GM19193 (cell line): ENCODE data around the gene NUFIP1.

Experiments
- POLR2A ChIP-seq: IDR thresholded peaks from 4 replicates; pipeline ENCODE4 v1.6.1; 2011; ENCODE audit not compliant: insufficient read depth, insufficient read length; ENCODE audit errors: extremely low read depth

NUFIP1 gene

GRCh38 chr13:44908712-44909111 is 80.6 kb downstream of the NUFIP1 start:
- TF ChIP-seq POLR2A: no peak

- no peak for TF ChIP-seq POLR2A
Measured at GRCh38 chr13:44908266-44908665, 81.0 kb downstream of the NUFIP1 start.

GRCh38 chr13:44906713-44907112 is 82.6 kb downstream of the NUFIP1 start:
- TF ChIP-seq POLR2A: no peak

GRCh38 chr13:44906230-44906629 is 83.0 kb downstream of the NUFIP1 start:
- no peak for TF ChIP-seq POLR2A

GRCh38 chr13:44905556-44905955 is 83.7 kb downstream of the NUFIP1 start:
- TF ChIP-seq POLR2A: no peak

GRCh38 chr13:44904967-44905366 is 84.3 kb downstream of the NUFIP1 start:
- no peak for TF ChIP-seq POLR2A

- TF ChIP-seq POLR2A: no peak
Measured at GRCh38 chr13:44903574-44903985, 85.7 kb downstream of the NUFIP1 start.

- TF ChIP-seq POLR2A: no peak
Measured at GRCh38 chr13:44902738-44903137, 86.5 kb downstream of the NUFIP1 start.

- TF ChIP-seq POLR2A: no peak
Measured at GRCh38 chr13:44899967-44900366, 89.3 kb downstream of the NUFIP1 start.

- no peak for TF ChIP-seq POLR2A
Measured at GRCh38 chr13:44895953-44896335, 93.3 kb downstream of the NUFIP1 start.

- no peak for TF ChIP-seq POLR2A
Measured at GRCh38 chr13:44895264-44895952, 93.9 kb downstream of the NUFIP1 start.

GRCh38 chr13:44894001-44894770 is 95.1 kb downstream of the NUFIP1 start:
- no peak for TF ChIP-seq POLR2A
